H54 (cell line): ENCODE results near the gene ZFP90.

ENCODE experiments used
- DNase-seq: peaks from one replicate; pipeline ENCODE4 v3.0.0; 2011; ENCODE audit warnings: low spot score, mixed read lengths; ENCODE audit not compliant: insufficient read length
- FAIRE-seq: peaks from 3 replicates; lab custom pipeline; 2011; peaks lifted over from hg19 to GRCh38; lab: Jason Lieb, UNC
- POLR2A ChIP-seq: IDR thresholded peaks from 2 replicates; pipeline ENCODE4 v1.6.1; 2011; ENCODE audit warnings: low read depth, mild to moderate bottlenecking, low read length

Gene ZFP90

GRCh38 chr16:68508013-68508412 lies 31.1 kb upstream of the ZFP90 start:
- DNase-seq (no peak), FAIRE-seq (no peak)
- TF ChIP-seq POLR2A: no peak

- no peak for FAIRE-seq
Measured at GRCh38 chr16:68508641-68509240, 30.4 kb upstream of the ZFP90 start.

GRCh38 chr16:68509381-68509780 lies 29.7 kb upstream of the ZFP90 start:
- DNase-seq: no peak
- FAIRE-seq: no peak
- TF ChIP-seq POLR2A: no peak

More at GRCh38 chr16:68508641-68509240, 30.4 kb upstream of the ZFP90 start:
- no peak for DNase-seq
- TF ChIP-seq POLR2A: no peak

GRCh38 chr16:68510775-68511174 lies 28.3 kb upstream of the ZFP90 start:
- FAIRE-seq (no peak), DNase-seq (no peak)
- no peak for TF ChIP-seq POLR2A

GRCh38 chr16:68512183-68512582 lies 26.9 kb upstream of the ZFP90 start:
- TF ChIP-seq POLR2A: no peak
- no peak for FAIRE-seq
- no peak for DNase-seq

GRCh38 chr16:68512742-68513141 lies 26.3 kb upstream of the ZFP90 start:
- FAIRE-seq: no peak
- no peak for DNase-seq
- TF ChIP-seq POLR2A: no peak

- no peak for TF ChIP-seq POLR2A
- DNase-seq (no peak), FAIRE-seq (no peak)
Measured at GRCh38 chr16:68514511-68514910, 24.6 kb upstream of the ZFP90 start.

GRCh38 chr16:68517606-68518166 lies 21.4 kb upstream of the ZFP90 start:
- no peak for DNase-seq
- no peak for TF ChIP-seq POLR2A
- no peak for FAIRE-seq

- no peak for TF ChIP-seq POLR2A
- DNase-seq: no peak
- no peak for FAIRE-seq
Measured at GRCh38 chr16:68519225-68519745, 19.8 kb upstream of the ZFP90 start.

GRCh38 chr16:68520649-68521086 lies 18.4 kb upstream of the ZFP90 start:
- FAIRE-seq (no peak), DNase-seq (peak; percentile 96)
- TF ChIP-seq POLR2A: no peak

GRCh38 chr16:68524069-68524820 lies 14.8 kb upstream of the ZFP90 start:
- no peak for TF ChIP-seq POLR2A
- FAIRE-seq (no peak), DNase-seq (no peak)

- DNase-seq (no peak), FAIRE-seq (no peak)
- TF ChIP-seq POLR2A: no peak
Measured at GRCh38 chr16:68526143-68526781, 12.8 kb upstream of the ZFP90 start.

GRCh38 chr16:68526782-68527145 lies 12.3 kb upstream of the ZFP90 start:
- TF ChIP-seq POLR2A: no peak
- no peak for FAIRE-seq
- no peak for DNase-seq

GRCh38 chr16:68528233-68528632 lies 10.9 kb upstream of the ZFP90 start:
- no peak for TF ChIP-seq POLR2A
- DNase-seq (no peak), FAIRE-seq (no peak)
